Muscle layer of colon (tissue), 2 donors: ENCODE measurements around the gene SGCD.

Experiments used
- H3K27ac ChIP-seq: one replicate; pipeline ENCODE4 v1.7.0; 2013; ENCODE audit warnings: low read depth, mild to moderate bottlenecking, low read length, moderate library complexity
- H3K27me3 ChIP-seq, 2 donors: one replicate each; pipeline ENCODE4 v1.7.0; 2013; ENCODE audit warnings: low read length in 2 of 2, mild to moderate bottlenecking in 2 of 2; ENCODE audit not compliant: insufficient read depth in 2 of 2, control insufficient read depth in 1 of 2
- H3K36me3 ChIP-seq: one replicate; pipeline ENCODE4 v1.7.0; 2013; ENCODE audit warnings: mild to moderate bottlenecking, low read length; ENCODE audit not compliant: insufficient read depth
- H3K4me1 ChIP-seq: one replicate; pipeline ENCODE4 v1.7.0; 2013; ENCODE audit warnings: mild to moderate bottlenecking, low read length; ENCODE audit not compliant: insufficient read depth
- H3K4me3 ChIP-seq, 2 donors: one replicate each; pipeline ENCODE4 v1.7.0; 2013; ENCODE audit warnings: low read length in 2 of 2, low read depth in 1 of 2, mild to moderate bottlenecking in 1 of 2, moderate library complexity in 1 of 2
- H3K9ac ChIP-seq: one replicate; pipeline ENCODE4 v1.7.0; 2013; ENCODE audit warnings: low read length
- H3K9me3 ChIP-seq: one replicate; pipeline ENCODE4 v1.7.0; 2013; ENCODE audit warnings: mild to moderate bottlenecking, low read length
- donor health status: abdominal sarcoma.
- donor health status: Adenocarcinoma of cecum.

The SGCD gene

GRCh38 chr5:156401804-156402203 is 74.8 kb downstream of the SGCD start:
- Histone ChIP-seq H3K9me3 (no peaks in the 10 kb centered on the region), H3K4me1 (peaks cover 24% of the 10 kb centered on the region), H3K27me3 (no peaks in the 10 kb centered on the region), H3K27ac (no peak overlapping the region), H3K4me3 (no peak overlapping the region), H3K36me3 (no peaks in the 10 kb centered on the region), H3K9ac (no peak overlapping the region)

GRCh38 chr5:156402387-156402921 is 75.5 kb downstream of the SGCD start:
- H3K9ac ChIP-seq = no peak overlapping the region
- H3K27ac ChIP-seq = no peak overlapping the region
- H3K27me3 ChIP-seq = no peaks in the 10 kb centered on the region
- no peaks in the 10 kb centered on the region for H3K9me3 ChIP-seq
- H3K36me3 ChIP-seq = no peaks in the 10 kb centered on the region
- peaks cover 20% of the 10 kb centered on the region for H3K4me1 ChIP-seq
- H3K4me3 ChIP-seq = no peak overlapping the region

- no peak overlapping the region for H3K27ac ChIP-seq
- no peak overlapping the region for H3K4me3 ChIP-seq
- no peaks in the 10 kb centered on the region for H3K36me3 ChIP-seq
- H3K9me3 ChIP-seq = no peaks in the 10 kb centered on the region
- H3K27me3 ChIP-seq = no peaks in the 10 kb centered on the region
- H3K4me1 ChIP-seq = peaks cover 4% of the 10 kb centered on the region
- H3K9ac ChIP-seq = no peak overlapping the region
Observed at GRCh38 chr5:156405988-156406387, 79.0 kb downstream of the SGCD start.

- Histone ChIP-seq H3K4me1 (peaks cover 15% of the 10 kb centered on the region), H3K36me3 (no peaks in the 10 kb centered on the region), H3K4me3 (no peak overlapping the region), H3K27me3 (no peaks in the 10 kb centered on the region), H3K9me3 (no peaks in the 10 kb centered on the region), H3K9ac (no peak overlapping the region), H3K27ac (no peak overlapping the region)
Observed at GRCh38 chr5:156407251-156407650, 80.3 kb downstream of the SGCD start.

- peaks cover 15% of the 10 kb centered on the region for H3K4me1 ChIP-seq
- H3K4me3 ChIP-seq = no peak overlapping the region
- H3K9ac ChIP-seq = no peak overlapping the region
- no peak overlapping the region for H3K27ac ChIP-seq
- H3K9me3 ChIP-seq = no peaks in the 10 kb centered on the region
- H3K36me3 ChIP-seq = no peaks in the 10 kb centered on the region
- no peaks in the 10 kb centered on the region for H3K27me3 ChIP-seq
Observed at GRCh38 chr5:156409834-156410233, 82.9 kb downstream of the SGCD start.

GRCh38 chr5:156411185-156411613 is 84.2 kb downstream of the SGCD start:
- Histone ChIP-seq H3K4me1 (peaks cover 15% of the 10 kb centered on the region), H3K27me3 (no peaks in the 10 kb centered on the region), H3K4me3 (no peak overlapping the region), H3K9me3 (no peaks in the 10 kb centered on the region), H3K36me3 (no peaks in the 10 kb centered on the region), H3K27ac (no peak overlapping the region), H3K9ac (no peak overlapping the region)

GRCh38 chr5:156411957-156412356 is 85.0 kb downstream of the SGCD start:
- no peak overlapping the region for H3K4me3 ChIP-seq
- H3K36me3 ChIP-seq = no peaks in the 10 kb centered on the region
- H3K27me3 ChIP-seq = no peaks in the 10 kb centered on the region
- no peak overlapping the region for H3K9ac ChIP-seq
- H3K9me3 ChIP-seq = no peaks in the 10 kb centered on the region
- H3K27ac ChIP-seq = no peak overlapping the region
- peaks cover 15% of the 10 kb centered on the region for H3K4me1 ChIP-seq

- H3K36me3 ChIP-seq = no peaks in the 10 kb centered on the region
- H3K9ac ChIP-seq = no peak overlapping the region
- no peak overlapping the region for H3K4me3 ChIP-seq
- H3K4me1 ChIP-seq = peaks cover 15% of the 10 kb centered on the region
- H3K9me3 ChIP-seq = no peaks in the 10 kb centered on the region
- H3K27ac ChIP-seq = no peak overlapping the region
- no peaks in the 10 kb centered on the region for H3K27me3 ChIP-seq
Observed at GRCh38 chr5:156414391-156414790, 87.4 kb downstream of the SGCD start.

GRCh38 chr5:156419661-156420060 is 92.7 kb downstream of the SGCD start:
- Histone ChIP-seq H3K27ac (no peak overlapping the region), H3K4me3 (no peak overlapping the region), H3K36me3 (no peaks in the 10 kb centered on the region), H3K9ac (no peak overlapping the region), H3K9me3 (no peaks in the 10 kb centered on the region), H3K27me3 (no peaks in the 10 kb centered on the region), H3K4me1 (no peaks in the 10 kb centered on the region)

- no peak overlapping the region for H3K27ac ChIP-seq
Observed at GRCh38 chr5:156420665-156421064, 93.7 kb downstream of the SGCD start.

GRCh38 chr5:156421798-156422197 is 94.8 kb downstream of the SGCD start:
- no peaks in the 10 kb centered on the region for H3K9me3 ChIP-seq
- H3K9ac ChIP-seq = no peak overlapping the region
- no peak overlapping the region for H3K4me3 ChIP-seq
- no peaks in the 10 kb centered on the region for H3K4me1 ChIP-seq
- no peak overlapping the region for H3K27ac ChIP-seq
- no peaks in the 10 kb centered on the region for H3K36me3 ChIP-seq
- H3K27me3 ChIP-seq = no peaks in the 10 kb centered on the region

More at GRCh38 chr5:156420665-156421064, 93.7 kb downstream of the SGCD start:
- no peaks in the 10 kb centered on the region for H3K4me1 ChIP-seq
- H3K36me3 ChIP-seq = no peaks in the 10 kb centered on the region
- no peak overlapping the region for H3K9ac ChIP-seq
- no peaks in the 10 kb centered on the region for H3K27me3 ChIP-seq
- H3K4me3 ChIP-seq = no peak overlapping the region
- no peaks in the 10 kb centered on the region for H3K9me3 ChIP-seq

- H3K27me3 ChIP-seq = no peaks in the 10 kb centered on the region
- H3K36me3 ChIP-seq = no peaks in the 10 kb centered on the region
- no peak overlapping the region for H3K4me3 ChIP-seq
- H3K4me1 ChIP-seq = no peaks in the 10 kb centered on the region
- no peaks in the 10 kb centered on the region for H3K9me3 ChIP-seq
- H3K27ac ChIP-seq = no peak overlapping the region
- H3K9ac ChIP-seq = no peak overlapping the region
Observed at GRCh38 chr5:156423597-156423996, 96.6 kb downstream of the SGCD start.
